SK-N-SH (cell line): Measurements from ENCODE around the gene TBC1D16. TPM values are rescaled to one million over a fixed set of nuclear protein-coding genes. Genes with fewer than 3 reads are reported as not detected.

Source experiments
- CTCF ChIA-PET: fragments of 300-600, 350-600 bp; formaldehyde crosslinking; extraction: SDS; loops from one replicate; lab custom pipeline; 2021; lab: Yijun Ruan, JAX
- POLR2A ChIA-PET: fragments of 350-600 bp; sonication (Branson Sonifier 250); formaldehyde crosslinking; extraction: SDS; loops from one replicate; lab custom pipeline; 2020; ENCODE audit warnings: antibody characterized with exemption, inconsistent platforms; lab: Yijun Ruan, JAX
- DNase-seq: peaks from one replicate; pipeline ENCODE4 v3.0.0; 2012
- H2AFZ ChIP-seq: fragments of 200-600 bp; sonication (generic); 2 replicates; pipeline ENCODE4 v1.8.1; 2016; ENCODE audit warnings: antibody characterized with exemption, mild to moderate bottlenecking, low read depth
- H3F3A ChIP-seq: fragments of 200-600 bp; sonication (generic); replicated peaks from 2 replicates; pipeline ENCODE3; 2016; ENCODE audit warnings: antibody characterized with exemption, mild to moderate bottlenecking; ENCODE audit not compliant: insufficient read depth
- H3K27ac ChIP-seq, 2 experiments: fragments of 200-500 bp in 1 of 2; fragments of 200-600 bp in 1 of 2; sonication (Bioruptor generic) in 1 of 2; sonication (generic), shearing (Covaris generic) in 1 of 2; 2 replicates each; pipeline versions ENCODE4 v1.5.1 to v1.6.1; 2014 to 2016; ENCODE audit warnings: low read depth in 2 of 2, inconsistent platforms in 1 of 2, low read length in 1 of 2, mild to moderate bottlenecking in 1 of 2, mixed read lengths in 1 of 2
- H3K27me3 ChIP-seq: fragments of 200-600 bp; sonication (generic), shearing (Covaris generic); 2 replicates; pipeline ENCODE4 v1.6.1; 2016; ENCODE audit warnings: mixed run types; ENCODE audit not compliant: insufficient read depth
- H3K36me3 ChIP-seq, 2 experiments: fragments of 200-500 bp in 1 of 2; fragments of 200-600 bp in 1 of 2; sonication (Bioruptor generic) in 1 of 2; sonication (generic) in 1 of 2; replicated peaks in 1 of 2; 2 replicates each; pipeline versions ENCODE3 to v1.5.1; 2014 to 2016; ENCODE audit warnings: low read length in 1 of 2, mild to moderate bottlenecking in 1 of 2; ENCODE audit not compliant: insufficient read depth in 2 of 2, control insufficient read depth in 1 of 2
- H3K4me1 ChIP-seq, 2 experiments: fragments of 200-500 bp in 1 of 2; fragments of 200-600 bp in 1 of 2; sonication (Bioruptor generic) in 1 of 2; sonication (generic), shearing (Covaris generic) in 1 of 2; 2 replicates each; pipeline versions ENCODE4 v1.5.1 to v1.6.1; 2014 to 2016; ENCODE audit warnings: low read depth in 1 of 2, low read length in 1 of 2, mixed run types in 1 of 2; ENCODE audit not compliant: insufficient read depth in 2 of 2, control insufficient read depth in 1 of 2
- H3K4me2 ChIP-seq: fragments of 200-600 bp; sonication (generic), shearing (Covaris generic); 2 replicates; pipeline ENCODE4 v1.6.1; 2017; ENCODE audit warnings: mixed run types
- H3K4me3 ChIP-seq, 2 experiments: fragments of 200-500 bp in 1 of 2; fragments of 200-600 bp in 1 of 2; sonication (Bioruptor generic) in 1 of 2; sonication (generic), shearing (Covaris generic) in 1 of 2; 2 replicates each; pipeline versions ENCODE4 v1.5.1 to v1.8.1; 2014 to 2016; ENCODE audit warnings: low read depth in 2 of 2, inconsistent platforms in 1 of 2, low read length in 1 of 2, mild to moderate bottlenecking in 1 of 2, mixed read lengths in 1 of 2, moderate library complexity in 1 of 2
- H3K79me2 ChIP-seq: fragments of 200-600 bp; sonication (generic); 2 replicates; pipeline ENCODE4 v1.8.1; 2017; ENCODE audit warnings: mild to moderate bottlenecking; ENCODE audit not compliant: insufficient read depth
- H3K9ac ChIP-seq: fragments of 200-600 bp; sonication (generic); 2 replicates; pipeline ENCODE4 v1.6.1; 2017; ENCODE audit warnings: mixed run types
- H3K9me2 ChIP-seq: fragments of 200-600 bp; sonication (generic); 2 replicates; pipeline ENCODE4 v1.6.1; 2017; ENCODE audit warnings: mixed run types
- H3K9me3 ChIP-seq: fragments of 200-600 bp; sonication (generic); 2 replicates; pipeline ENCODE4 v1.6.1; 2017; ENCODE audit warnings: mixed run types, mild to moderate bottlenecking, moderate library complexity
- H4K20me1 ChIP-seq: fragments of 200-600 bp; sonication (generic); 2 replicates; pipeline ENCODE4 v1.6.1; 2017; ENCODE audit warnings: mild to moderate bottlenecking, mixed run types; ENCODE audit not compliant: insufficient read depth
- ELF1 ChIP-seq: IDR thresholded peaks from 2 replicates; pipeline ENCODE4 v1.4.0; 2012
- FOSL2 ChIP-seq: IDR thresholded peaks from 2 replicates; pipeline ENCODE4 v1.4.0; 2012; ENCODE audit warnings: low read depth, mild to moderate bottlenecking, moderate library complexity, borderline replicate concordance
- FOXJ3 ChIP-seq: sonication (generic); formaldehyde crosslinking; IDR thresholded peaks from 2 replicates; pipeline ENCODE4 v1.5.1; 2020; ENCODE audit warnings: mild to moderate bottlenecking, missing genetic modification reagents
- GATA2 ChIP-seq: sonication (generic); formaldehyde crosslinking; IDR thresholded peaks from 2 replicates; pipeline ENCODE4 v1.5.0; 2020; ENCODE audit warnings: mild to moderate bottlenecking, missing genetic modification reagents
- JUND ChIP-seq: IDR thresholded peaks from 2 replicates; pipeline ENCODE4 v1.4.0; 2012
- MXI1 ChIP-seq: IDR thresholded peaks from 2 replicates; pipeline ENCODE4 v1.6.1; 2012; ENCODE audit warnings: mild to moderate bottlenecking, low read depth, low read length, improper control_type of control experiment
- RAD21 ChIP-seq: IDR thresholded peaks from 2 replicates; pipeline ENCODE4 v1.6.1; 2012; ENCODE audit warnings: mild to moderate bottlenecking, low read length
- RFX5 ChIP-seq: IDR thresholded peaks from 2 replicates; pipeline ENCODE4 v1.6.1; 2012; ENCODE audit warnings: mild to moderate bottlenecking, improper control_type of control experiment, low read length
- TCF12 ChIP-seq: IDR thresholded peaks from 2 replicates; pipeline ENCODE4 v1.4.0; 2012
- TEAD4 ChIP-seq: IDR thresholded peaks from 2 replicates; pipeline ENCODE4 v1.4.0; 2012; ENCODE audit warnings: mild to moderate bottlenecking, borderline replicate concordance; ENCODE audit not compliant: insufficient read depth
- WGBS: methylation state at CpG from one replicate; pipeline ENCODE4 v1.1.6; 2017; ENCODE audit warnings: low lambda C conversion rate; 5-methylcytosine and 5-hydroxymethylcytosine counted together
- polyA plus RNA-seq, 3 experiments: library from polyadenylated mRNA; depleted of rRNA; stranded (reverse); fragments of >200 nt; gene quantifications; 2 replicates each; pipeline ENCODE4 v1.2.3, GENCODE V29; 2012
- TF ChIP-seq, protein P1 (sequence below): fragments of 150-350 bp; IDR thresholded peaks from 2 replicates; pipeline ENCODE4 v1.6.1; 2016; ENCODE audit warnings: mild to moderate bottlenecking, low read depth, low read length
- TF ChIP-seq, protein P2 (sequence below): IDR thresholded peaks from 2 replicates; pipeline ENCODE4 v1.4.0; 2012; ENCODE audit warnings: low read depth, borderline replicate concordance
- TF ChIP-seq, protein P3 (sequence below): IDR thresholded peaks from 2 replicates; pipeline ENCODE4 v1.6.1; 2012; ENCODE audit warnings: mild to moderate bottlenecking, low read depth, low read length, moderate library complexity

TBC1D16 gene
- polyA plus RNA-seq, 1 of the 3 experiments (the other 2 are of a cell fraction), result 14.5 TPM

DNA sequence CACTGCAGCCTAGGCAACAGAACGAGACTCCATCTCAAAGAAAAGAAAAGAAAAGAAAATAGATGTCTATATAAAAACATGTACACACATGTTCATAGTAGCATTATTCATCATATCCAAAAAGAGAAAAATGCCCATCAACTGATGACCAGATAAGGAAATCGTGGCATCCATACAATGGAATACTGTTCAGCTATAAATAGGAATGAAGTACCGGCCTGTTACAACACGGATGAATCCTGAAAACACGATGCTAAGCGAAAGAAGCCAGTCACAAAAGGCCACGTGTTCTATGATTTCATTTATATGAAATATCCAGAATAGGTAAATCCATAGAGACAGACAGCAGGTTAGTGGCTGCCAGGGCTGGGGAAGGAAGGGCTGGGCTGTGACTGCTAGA lies 65.8 kb downstream of the TBC1D16 start:
- 96% methylated on average over 7 of the region's 7 CpGs for WGBS
- no peaks in the 10 kb centered on the region for H4K20me1 ChIP-seq
- peaks cover 11% of the 10 kb centered on the region; the same call in 1 of the 2 replicates for H3K79me2 ChIP-seq
- POLR2A ChIA-PET, result no interaction called here
- DNase-seq, result no peak
- no peaks in the 10 kb centered on the region for H3F3A ChIP-seq
- H3K9me3 ChIP-seq, result no peaks in the 10 kb centered on the region
- no peak overlapping the region for H3K4me3 ChIP-seq
- CTCF ChIA-PET, result interaction anchor here (0.7 to 2.1 kb wide), 15 partner anchors 10 to 228 kb away, joined by 3 to 17 read pairs (median 5); partner anchors contain the start of gene CBX4
- H3K36me3 ChIP-seq, result peaks cover 0 to 11% of the 10 kb centered on the region in 2 experiments
- no peak overlapping the region for H3K4me2 ChIP-seq
- no peak overlapping the region for H3K9ac ChIP-seq
- H3K4me1 ChIP-seq, result no peaks in the 10 kb centered on the region; a peak in 1 of 4 replicates
- H3K27ac ChIP-seq, result no peak overlapping the region
- H3K27me3 ChIP-seq, result no peaks in the 10 kb centered on the region
- H2AFZ ChIP-seq, result no peak overlapping the region
- TF ChIP-seq, protein P1, sequence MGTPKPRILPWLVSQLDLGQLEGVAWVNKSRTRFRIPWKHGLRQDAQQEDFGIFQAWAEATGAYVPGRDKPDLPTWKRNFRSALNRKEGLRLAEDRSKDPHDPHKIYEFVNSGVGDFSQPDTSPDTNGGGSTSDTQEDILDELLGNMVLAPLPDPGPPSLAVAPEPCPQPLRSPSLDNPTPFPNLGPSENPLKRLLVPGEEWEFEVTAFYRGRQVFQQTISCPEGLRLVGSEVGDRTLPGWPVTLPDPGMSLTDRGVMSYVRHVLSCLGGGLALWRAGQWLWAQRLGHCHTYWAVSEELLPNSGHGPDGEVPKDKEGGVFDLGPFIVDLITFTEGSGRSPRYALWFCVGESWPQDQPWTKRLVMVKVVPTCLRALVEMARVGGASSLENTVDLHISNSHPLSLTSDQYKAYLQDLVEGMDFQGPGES, result no peak
- TF ChIP-seq RFX5 (no peak), RAD21 (no peak), FOSL2 (no peak), GATA2 (CRISPR knock-in tag) (no peak), TCF12 (no peak), FOXJ3 (CRISPR knock-in tag) (no peak), MXI1 (no peak), JUND (no peak), ELF1 (no peak), TEAD4 (no peak)
- TF ChIP-seq, protein P2, sequence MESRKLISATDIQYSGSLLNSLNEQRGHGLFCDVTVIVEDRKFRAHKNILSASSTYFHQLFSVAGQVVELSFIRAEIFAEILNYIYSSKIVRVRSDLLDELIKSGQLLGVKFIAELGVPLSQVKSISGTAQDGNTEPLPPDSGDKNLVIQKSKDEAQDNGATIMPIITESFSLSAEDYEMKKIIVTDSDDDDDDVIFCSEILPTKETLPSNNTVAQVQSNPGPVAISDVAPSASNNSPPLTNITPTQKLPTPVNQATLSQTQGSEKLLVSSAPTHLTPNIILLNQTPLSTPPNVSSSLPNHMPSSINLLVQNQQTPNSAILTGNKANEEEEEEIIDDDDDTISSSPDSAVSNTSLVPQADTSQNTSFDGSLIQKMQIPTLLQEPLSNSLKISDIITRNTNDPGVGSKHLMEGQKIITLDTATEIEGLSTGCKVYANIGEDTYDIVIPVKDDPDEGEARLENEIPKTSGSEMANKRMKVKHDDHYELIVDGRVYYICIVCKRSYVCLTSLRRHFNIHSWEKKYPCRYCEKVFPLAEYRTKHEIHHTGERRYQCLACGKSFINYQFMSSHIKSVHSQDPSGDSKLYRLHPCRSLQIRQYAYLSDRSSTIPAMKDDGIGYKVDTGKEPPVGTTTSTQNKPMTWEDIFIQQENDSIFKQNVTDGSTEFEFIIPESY, result no peak
- TF ChIP-seq, protein P3, sequence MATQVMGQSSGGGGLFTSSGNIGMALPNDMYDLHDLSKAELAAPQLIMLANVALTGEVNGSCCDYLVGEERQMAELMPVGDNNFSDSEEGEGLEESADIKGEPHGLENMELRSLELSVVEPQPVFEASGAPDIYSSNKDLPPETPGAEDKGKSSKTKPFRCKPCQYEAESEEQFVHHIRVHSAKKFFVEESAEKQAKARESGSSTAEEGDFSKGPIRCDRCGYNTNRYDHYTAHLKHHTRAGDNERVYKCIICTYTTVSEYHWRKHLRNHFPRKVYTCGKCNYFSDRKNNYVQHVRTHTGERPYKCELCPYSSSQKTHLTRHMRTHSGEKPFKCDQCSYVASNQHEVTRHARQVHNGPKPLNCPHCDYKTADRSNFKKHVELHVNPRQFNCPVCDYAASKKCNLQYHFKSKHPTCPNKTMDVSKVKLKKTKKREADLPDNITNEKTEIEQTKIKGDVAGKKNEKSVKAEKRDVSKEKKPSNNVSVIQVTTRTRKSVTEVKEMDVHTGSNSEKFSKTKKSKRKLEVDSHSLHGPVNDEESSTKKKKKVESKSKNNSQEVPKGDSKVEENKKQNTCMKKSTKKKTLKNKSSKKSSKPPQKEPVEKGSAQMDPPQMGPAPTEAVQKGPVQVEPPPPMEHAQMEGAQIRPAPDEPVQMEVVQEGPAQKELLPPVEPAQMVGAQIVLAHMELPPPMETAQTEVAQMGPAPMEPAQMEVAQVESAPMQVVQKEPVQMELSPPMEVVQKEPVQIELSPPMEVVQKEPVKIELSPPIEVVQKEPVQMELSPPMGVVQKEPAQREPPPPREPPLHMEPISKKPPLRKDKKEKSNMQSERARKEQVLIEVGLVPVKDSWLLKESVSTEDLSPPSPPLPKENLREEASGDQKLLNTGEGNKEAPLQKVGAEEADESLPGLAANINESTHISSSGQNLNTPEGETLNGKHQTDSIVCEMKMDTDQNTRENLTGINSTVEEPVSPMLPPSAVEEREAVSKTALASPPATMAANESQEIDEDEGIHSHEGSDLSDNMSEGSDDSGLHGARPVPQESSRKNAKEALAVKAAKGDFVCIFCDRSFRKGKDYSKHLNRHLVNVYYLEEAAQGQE, result no peak
- TF ChIP-seq, all 33 proteins: peak for 0
- no peaks in the 10 kb centered on the region for H3K9me2 ChIP-seq
